H1 (cell line): Measurements from ENCODE around the gene RFT1. TPM values are rescaled to one million over a fixed set of nuclear protein-coding genes. Genes with fewer than 3 reads are reported as not detected.

Source experiments
- CTCF ChIA-PET: fragments of 300-600 bp; sonication (Branson Sonifier 250); formaldehyde crosslinking; loops from one replicate; lab custom pipeline; 2021; ENCODE audit not compliant: partially characterized antibody; lab: Charles Lee
- POLR2A ChIA-PET: fragments of 300-600 bp; sonication (Branson Sonifier 250); formaldehyde crosslinking; loops from one replicate; lab custom pipeline; 2021; ENCODE audit warnings: inconsistent platforms; ENCODE audit not compliant: partially characterized antibody; lab: Charles Lee
- DNase-seq, 2 experiments: peaks; one replicate each; pipeline versions ENCODE4 v3.0.0 to v3.0.0-alpha.2; 2010 to 2022; ENCODE audit warnings: low spot score in 2 of 2, low read depth in 1 of 2, mixed read lengths in 1 of 2
- FAIRE-seq: peaks from 2 replicates; lab custom pipeline; 2011; peaks lifted over from hg19 to GRCh38; lab: Jason Lieb, UNC
- H2AFZ ChIP-seq: 2 replicates; pipeline ENCODE4 v1.8.1; 2012; ENCODE audit warnings: low read length, inconsistent platforms
- H2AK5ac ChIP-seq: 2 replicates; pipeline ENCODE4 v1.6.1; 2013; ENCODE audit warnings: low read depth, low read length
- H2BK120ac ChIP-seq: replicated peaks from 2 replicates; pipeline ENCODE3; 2013; ENCODE audit warnings: low read depth, low read length, inconsistent platforms
- H2BK12ac ChIP-seq: 2 replicates; pipeline ENCODE4 v1.6.1; 2013; ENCODE audit warnings: low read depth, low read length
- H2BK15ac ChIP-seq: 2 replicates; pipeline ENCODE4 v1.6.1; 2013; ENCODE audit warnings: low read length
- H2BK20ac ChIP-seq: 2 replicates; pipeline ENCODE4 v1.6.1; 2013; ENCODE audit warnings: low read length
- H2BK5ac ChIP-seq: 2 replicates; pipeline ENCODE4 v1.6.1; 2013; ENCODE audit warnings: low read depth, low read length
- H3K14ac ChIP-seq: 2 replicates; pipeline ENCODE4 v1.6.1; 2013; ENCODE audit warnings: inconsistent platforms; ENCODE audit not compliant: insufficient read length
- H3K18ac ChIP-seq: 2 replicates; pipeline ENCODE4 v1.6.1; 2013; ENCODE audit warnings: low read length; ENCODE audit errors: extremely low read depth
- H3K23ac ChIP-seq: 2 replicates; pipeline ENCODE4 v1.6.1; 2013; ENCODE audit warnings: inconsistent platforms; ENCODE audit not compliant: insufficient read length
- H3K23me2 ChIP-seq: 2 replicates; pipeline ENCODE4 v1.6.1; 2013; ENCODE audit warnings: low read depth, low read length
- H3K27ac ChIP-seq: 2 replicates; pipeline ENCODE4 v1.6.1; 2011; ENCODE audit warnings: low read depth, low read length, inconsistent platforms
- H3K27me3 ChIP-seq, 4 experiments: replicated peaks in 1 of 4; 1 replicate in 1 of 4; 2 replicates in 3 of 4; pipeline versions ENCODE4 v1.6.1 to v1.8.1; 2011 to 2013; ENCODE audit warnings: low read length in 3 of 4, mild to moderate bottlenecking in 3 of 4, inconsistent platforms in 2 of 4, mixed read lengths in 2 of 4, moderate library complexity in 1 of 4; ENCODE audit not compliant: control insufficient read depth in 3 of 4, insufficient read depth in 3 of 4; ENCODE audit errors: extremely low read depth in 1 of 4
- H3K36me3 ChIP-seq, 4 experiments: 2 replicates each; pipeline versions ENCODE4 v1.6.1 to v1.8.1; 2011 to 2013; ENCODE audit warnings: mild to moderate bottlenecking in 4 of 4, low read length in 3 of 4, moderate library complexity in 2 of 4, control low read depth in 1 of 4, inconsistent platforms in 1 of 4; ENCODE audit not compliant: insufficient read depth in 4 of 4, control insufficient read depth in 2 of 4
- H3K4ac ChIP-seq: replicated peaks from 2 replicates; pipeline ENCODE3; 2013; ENCODE audit warnings: low read length, low read depth, mixed read lengths, inconsistent platforms; ENCODE audit not compliant: insufficient read length
- H3K4me1 ChIP-seq, 4 experiments: replicated peaks in 1 of 4; 1 replicate in 1 of 4; 2 replicates in 3 of 4; pipeline versions ENCODE4 v1.6.1 to v1.8.1; 2011 to 2013; ENCODE audit warnings: low read length in 3 of 4, inconsistent platforms in 2 of 4, mixed read lengths in 1 of 4; ENCODE audit not compliant: insufficient read depth in 4 of 4, control insufficient read depth in 3 of 4
- H3K4me2 ChIP-seq, 2 experiments: 2 replicates each; pipeline versions ENCODE4 v1.6.1 to v1.8.1; 2011 to 2013; ENCODE audit warnings: low read depth in 2 of 2, low read length in 2 of 2, control low read depth in 1 of 2, inconsistent platforms in 1 of 2, mild to moderate bottlenecking in 1 of 2; ENCODE audit not compliant: insufficient read depth in 1 of 2
- H3K4me3 ChIP-seq, 4 experiments: fragments of 200-600, 300-600 bp in 1 of 4; sonication (generic), shearing (Covaris generic), sonication (Bioruptor Twin) in 1 of 4; 2 replicates each; pipeline versions ENCODE4 v1.5.1 to v1.8.1; 2011 to 2016; ENCODE audit warnings: low read length in 4 of 4, low read depth in 3 of 4, control low read depth in 2 of 4, inconsistent platforms in 2 of 4, mild to moderate bottlenecking in 2 of 4, mixed read lengths in 1 of 4, moderate library complexity in 1 of 4; ENCODE audit not compliant: insufficient read depth in 2 of 4; ENCODE audit errors: extremely low read depth in 1 of 4
- H3K56ac ChIP-seq: replicated peaks from 2 replicates; pipeline ENCODE3; 2013; ENCODE audit warnings: low read depth, mild to moderate bottlenecking, mixed read lengths, low read length, inconsistent platforms; ENCODE audit not compliant: insufficient read length
- H3K79me1 ChIP-seq: 2 replicates; pipeline ENCODE4 v1.6.1; 2013; ENCODE audit warnings: low read depth, low read length, control low read depth
- H3K79me2 ChIP-seq, 2 experiments: 2 replicates each; pipeline versions ENCODE4 v1.6.1 to v1.8.1; 2012 to 2013; ENCODE audit warnings: low read length in 2 of 2, mild to moderate bottlenecking in 2 of 2, inconsistent platforms in 1 of 2; ENCODE audit not compliant: insufficient read depth in 2 of 2, control insufficient read depth in 1 of 2
- H3K9ac ChIP-seq, 4 experiments: replicated peaks in 1 of 4; 1 replicate in 1 of 4; 2 replicates in 3 of 4; pipeline versions ENCODE4 v1.6.1 to v1.8.1; 2011 to 2013; ENCODE audit warnings: low read depth in 3 of 4, low read length in 3 of 4, control low read depth in 2 of 4, mild to moderate bottlenecking in 2 of 4, moderate library complexity in 2 of 4, inconsistent platforms in 1 of 4; ENCODE audit errors: extremely low read depth in 1 of 4
- H3K9me3 ChIP-seq, 2 experiments: 2 replicates each; pipeline versions ENCODE4 v1.6.1 to v1.8.1; 2012 to 2013; ENCODE audit warnings: mild to moderate bottlenecking in 2 of 2, moderate library complexity in 2 of 2, control low read depth in 1 of 2, inconsistent platforms in 1 of 2, low read depth in 1 of 2, low read length in 1 of 2, mixed read lengths in 1 of 2; ENCODE audit not compliant: insufficient read depth in 2 of 2
- H4K20me1 ChIP-seq, 2 experiments: replicated peaks in 1 of 2; 2 replicates each; pipeline versions ENCODE3 to v1.8.1; 2011 to 2013; ENCODE audit warnings: inconsistent platforms in 2 of 2, low read length in 2 of 2, mild to moderate bottlenecking in 1 of 2; ENCODE audit not compliant: insufficient read depth in 2 of 2, control insufficient read depth in 1 of 2
- H4K5ac ChIP-seq: 2 replicates; pipeline ENCODE4 v1.6.1; 2013; ENCODE audit warnings: low read length, low read depth, mixed read lengths, inconsistent platforms; ENCODE audit not compliant: insufficient read length
- H4K8ac ChIP-seq: 2 replicates; pipeline ENCODE4 v1.8.0; 2013; ENCODE audit warnings: mild to moderate bottlenecking, moderate library complexity, low read length, inconsistent platforms; ENCODE audit not compliant: insufficient read depth; ENCODE audit errors: extremely low read depth
- H4K91ac ChIP-seq: replicated peaks from 2 replicates; pipeline ENCODE3; 2013; ENCODE audit warnings: low read length, mixed read lengths, inconsistent platforms; ENCODE audit not compliant: insufficient read length
- CTBP2 ChIP-seq: IDR thresholded peaks from 2 replicates; pipeline ENCODE4 v1.7.0; 2011; ENCODE audit warnings: borderline replicate concordance, mild to moderate bottlenecking, moderate library complexity, mixed read lengths, low read length; ENCODE audit not compliant: insufficient read depth, insufficient read length
- MAFK ChIP-seq: IDR thresholded peaks from 2 replicates; pipeline ENCODE4 v1.6.1; 2012; ENCODE audit warnings: low read depth, mild to moderate bottlenecking, improper control_type of control experiment, low read length
- SIN3A ChIP-seq, 2 experiments: IDR thresholded peaks in 1 of 2; conservative IDR thresholded peaks in 1 of 2; 2 replicates each; pipeline ENCODE4 v1.6.1; 2011 to 2012; ENCODE audit warnings: low read length in 2 of 2, improper control_type of control experiment in 1 of 2, low read depth in 1 of 2, mild to moderate bottlenecking in 1 of 2
- WGBS, 2 experiments: shearing (Covaris generic) in 1 of 2; methylation state at CpG; one replicate each; pipeline versions ENCODE4 v1.1.6 to v1.1.7; 2013 to 2015; ENCODE audit warnings: low lambda C conversion rate in 2 of 2, mixed read lengths in 2 of 2, inconsistent platforms in 1 of 2, low coverage in 1 of 2, missing lambda C conversion rate in 1 of 2; ENCODE audit not compliant: insufficient replicate concordance in 2 of 2, insufficient coverage in 1 of 2, insufficient read length in 1 of 2; ENCODE audit errors: extremely low coverage in 1 of 2, missing lambda C conversion rate in 1 of 2; 5-methylcytosine and 5-hydroxymethylcytosine counted together
- polyA plus RNA-seq, 7 experiments: library from polyadenylated mRNA; depleted of rRNA in 3 of 7; stranded (reverse) in 5 of 7; unstranded in 2 of 7; fragments of >200 nt in 5 of 7; fragments of 200-250 nt in 2 of 7; gene quantifications; 1 replicate in 5 of 7; 2 replicates in 1 of 7; 4 replicates in 1 of 7; pipeline versions ENCODE4 v1.2.1 to v1.2.3, GENCODE V29; 2011 to 2013; ENCODE audit warnings: missing spikeins in 2 of 7, mixed read lengths in 2 of 7
- total RNA-seq: library from RNA; stranded (reverse); fragmentation: NEBNext Ultra II Directional; extraction: Animal tissue kit (Norgen Biotek cat#: 25700); gene quantifications from 2 replicates; pipeline ENCODE4 v1.2.1, GENCODE V29; 2021
- TF ChIP-seq, protein P1 (sequence below): IDR thresholded peaks from 2 replicates; pipeline ENCODE4 v1.6.1; 2012; ENCODE audit warnings: inconsistent platforms

RFT1 gene
- total and polyA plus RNA-seq, 2 of the 8 experiments (the other 6 are each of a cell fraction or from before 2014, with no cell fraction given), result 27.7 to 42.4 TPM

- ChIA-PET POLR2A (interaction anchor here (1.2 to 7.9 kb wide), 3 partner anchors 12 to 27 kb away, joined by 3 to 56 read pairs (median 5); partner anchors contain the start of gene PRKCD), CTCF (interaction anchor here (1.0 to 5.9 kb wide), 8 partner anchors 11 to 62 kb away, joined by 3 to 50 read pairs (median 4); no protein-coding TSS in a partner anchor)
- Histone ChIP-seq H2AFZ (no peak overlapping the region), H3K23me2 (no peaks in the 10 kb centered on the region; the same call in 1 of the 2 replicates), H3K14ac (no peak overlapping the region), H3K9me3 (no peaks in the 10 kb centered on the region), H3K27ac (no peak overlapping the region), H3K36me3 (no peaks in the 10 kb centered on the region), H4K20me1 (peaks cover 4 to 18% of the 10 kb centered on the region in 2 experiments), H3K79me1 (peaks cover 14% of the 10 kb centered on the region), H2BK120ac (no peak overlapping the region), H4K8ac (peak overlapping the region; percentile 43), H3K4ac (peak overlapping the region; percentile 82), H4K91ac (peak overlapping the region; percentile 99), H3K4me1 (peaks cover 3 to 50% (median 35%) of the 10 kb centered on the region in 4 experiments), H2BK5ac (peak overlapping the region; percentile 85), H2AK5ac (peak overlapping the region; percentile 97; the same call in 1 of the 2 replicates), H3K27me3 (no peaks in the 10 kb centered on the region), H3K4me3 (no peak overlapping the region), H4K5ac (no peak overlapping the region), H3K18ac (no peak overlapping the region; the same call in 1 of the 2 replicates), H3K79me2 (no peaks in the 10 kb centered on the region; a peak in 1 of 4 replicates), H2BK20ac (peak overlapping the region; percentile 75; the same call in 1 of the 2 replicates), H3K56ac (no peak overlapping the region), H2BK12ac (peak overlapping the region; percentile 72; the same call in 1 of the 2 replicates), H3K9ac (no peak overlapping the region), H3K23ac (no peak overlapping the region), H2BK15ac (peak overlapping the region; percentile 81; the same call in 1 of the 2 replicates), H3K4me2 (no peak overlapping the region)
- FAIRE-seq (no peak), DNase-seq (no peak)
- 81% methylated on average over 7 of the region's 7 CpGs; no CpG with 5 or more reads in 1 of the 2 experiments for WGBS, 2 experiments
- TF ChIP-seq, protein P1, sequence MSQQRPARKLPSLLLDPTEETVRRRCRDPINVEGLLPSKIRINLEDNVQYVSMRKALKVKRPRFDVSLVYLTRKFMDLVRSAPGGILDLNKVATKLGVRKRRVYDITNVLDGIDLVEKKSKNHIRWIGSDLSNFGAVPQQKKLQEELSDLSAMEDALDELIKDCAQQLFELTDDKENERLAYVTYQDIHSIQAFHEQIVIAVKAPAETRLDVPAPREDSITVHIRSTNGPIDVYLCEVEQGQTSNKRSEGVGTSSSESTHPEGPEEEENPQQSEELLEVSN, result no peak
- TF ChIP-seq SIN3A (conservative IDR thresholded peaks at IDR 0.05 in 1 of 2, IDR thresholded peaks at IDR 0.05 in 1 of 2; ENCODE audit: low read depth in 1 of 2, low read length in 2 of 2) (no peak), MAFK (no peak), CTBP2 (no peak)
These were observed 40.8 kb upstream of the RFT1 start for GRCh38 chr3:53171064-53171418.
